NCI-H748 treated with DMSO at 0.1 percent for 48 hours (cell line): ENCODE measurements around the gene SELENOW.
"Not testable (repeated sequence)": the region's sequence is repeated elsewhere in the genome, so short reads cannot be mapped to it uniquely, and the experiment has no call there.

Experiments used
- DNase-seq: peaks from one replicate; lab custom pipeline; 2025; lab: John Stamatoyannopoulos, UW

SELENOW gene

GRCh38 chr19:47786566-47786965 is 8.1 kb downstream of the SELENOW start:
- DNase-seq, result no peak

- not testable (repeated sequence) for DNase-seq
These were observed 8.8 kb downstream of the SELENOW start for GRCh38 chr19:47787307-47787706.

GRCh38 chr19:47789811-47790210 is 11.3 kb downstream of the SELENOW start:
- DNase-seq, result not testable (repeated sequence)

GRCh38 chr19:47790398-47790814 is 11.9 kb downstream of the SELENOW start:
- DNase-seq, result peak; percentile 49

- DNase-seq, result no peak
These were observed 14.1 kb downstream of the SELENOW start for GRCh38 chr19:47792616-47793015.

- DNase-seq, result no peak
These were observed 16.0 kb downstream of the SELENOW start for GRCh38 chr19:47794526-47794925.

- DNase-seq, result no peak
These were observed 18.3 kb downstream of the SELENOW start for GRCh38 chr19:47796785-47797184.

- DNase-seq, result no peak
These were observed 19.7 kb downstream of the SELENOW start for GRCh38 chr19:47797996-47798903.

- DNase-seq, result no peak
These were observed 20.4 kb downstream of the SELENOW start for GRCh38 chr19:47798904-47799266.

- DNase-seq, result no peak
These were observed 22.8 kb downstream of the SELENOW start for GRCh38 chr19:47801270-47801669.

- DNase-seq, result no peak
These were observed 24.1 kb downstream of the SELENOW start for GRCh38 chr19:47802521-47803043.

GRCh38 chr19:47803148-47803547 is 24.6 kb downstream of the SELENOW start:
- not testable (repeated sequence) for DNase-seq

- DNase-seq, result not testable (repeated sequence)
These were observed 25.2 kb downstream of the SELENOW start for GRCh38 chr19:47803671-47804070.

- DNase-seq, result not testable (repeated sequence)
These were observed 25.9 kb downstream of the SELENOW start, which contains the start of gene TPRX1 for GRCh38 chr19:47804451-47804850. TPRX1 (minus strand) TSS chr19:47804551; CDS start chr19:47804539, 12 bp downstream.

- no peak for DNase-seq
These were observed 26.8 kb downstream of the SELENOW start for GRCh38 chr19:47805313-47805712.

GRCh38 chr19:47806435-47806834 is 27.9 kb downstream of the SELENOW start:
- DNase-seq, result no peak

- peak; percentile 22 for DNase-seq
These were observed 34.9 kb downstream of the SELENOW start for GRCh38 chr19:47813304-47813994.

- DNase-seq, result no peak
These were observed 35.5 kb downstream of the SELENOW start for GRCh38 chr19:47813995-47814328.

- DNase-seq, result not testable (repeated sequence)
These were observed 37.8 kb downstream of the SELENOW start for GRCh38 chr19:47816270-47816669.

GRCh38 chr19:47818221-47818620 is 39.7 kb downstream of the SELENOW start:
- not testable (repeated sequence) for DNase-seq

GRCh38 chr19:47819858-47820257 is 41.4 kb downstream of the SELENOW start:
- DNase-seq, result no peak

- DNase-seq, result no peak
These were observed 41.9 kb downstream of the SELENOW start for GRCh38 chr19:47820410-47820809.
